Measurements from ENCODE around the gene TAS2R7.
"Not testable (repeated sequence)": the region's sequence is repeated elsewhere in the genome, so short reads cannot be mapped to it uniquely, and the experiment has no call there.

The TAS2R7 gene

GRCh38 chr12:10801741-10802140, 686 bp downstream of the TAS2R7 start:
- Histone ChIP-seq H3K79me1 (replicated peaks; ENCODE audit: low read length, poor library complexity, severe bottlenecking) (no peaks in the 10 kb centered on the region), H3K4ac (ENCODE audit: low read depth in 1 of 2, low read length in 2 of 2) (no peak overlapping the region), H3K14ac (ENCODE audit: low read length in 2 of 2) (no peak overlapping the region), H2BK5ac (ENCODE audit: low read depth, low read length, poor library complexity, severe bottlenecking) (no peak overlapping the region), H3K18ac (ENCODE audit: low read depth in 1 of 2, low read length in 2 of 2) (no peak overlapping the region), H3K36me3 (ENCODE audit: control insufficient read depth in 1 of 2, insufficient read depth in 2 of 2, low read depth in 1 of 2, low read length in 2 of 2) (no peaks in the 10 kb centered on the region), H3K4me2 (ENCODE audit: low read length, poor library complexity, severe bottlenecking) (no peak overlapping the region), H3K9ac (ENCODE audit: low read length) (no peak overlapping the region), H2AK5ac (ENCODE audit: low read length, severe bottlenecking) (no peak overlapping the region), H3K27ac (ENCODE audit: low read length, poor library complexity, severe bottlenecking) (no peak overlapping the region), H3K4me3 (ENCODE audit: insufficient read depth in 1 of 2, low read depth in 1 of 2, low read length in 2 of 2) (no peak overlapping the region), H2BK120ac (ENCODE audit: low read depth, low read length) (no peak overlapping the region), H3K4me1 (ENCODE audit: control insufficient read depth, insufficient read depth, low read depth, low read length) (no peaks in the 10 kb centered on the region), H3K27me3 (ENCODE audit: control insufficient read depth in 1 of 2, insufficient read depth in 1 of 2, low read length in 2 of 2) (peaks cover 0 to 5% of the 10 kb centered on the region in 2 experiments), H2BK12ac (ENCODE audit: low read length in 2 of 2) (no peak overlapping the region), H4K8ac (ENCODE audit: low read length) (no peak overlapping the region), H2AFZ (ENCODE audit: low read depth, low read length) (no peak overlapping the region), H3K9me3 (ENCODE audit: control insufficient read depth, low read length) (no peaks in the 10 kb centered on the region), H4K91ac (ENCODE audit: low read length) (no peak overlapping the region), H3K23ac (ENCODE audit: low read length in 2 of 2) (no peak overlapping the region), H2BK15ac (ENCODE audit: low read depth, poor library complexity, severe bottlenecking) (no peak overlapping the region)
- WGBS, result 75% methylated on average over 5 of the region's 5 CpGs
- no peak for DNase-seq

- WGBS, result 78% methylated on average over 2 of the region's 2 CpGs
These were observed 8.2 kb downstream of the TAS2R7 start for GRCh38 chr12:10794222-10794621.

DNA sequence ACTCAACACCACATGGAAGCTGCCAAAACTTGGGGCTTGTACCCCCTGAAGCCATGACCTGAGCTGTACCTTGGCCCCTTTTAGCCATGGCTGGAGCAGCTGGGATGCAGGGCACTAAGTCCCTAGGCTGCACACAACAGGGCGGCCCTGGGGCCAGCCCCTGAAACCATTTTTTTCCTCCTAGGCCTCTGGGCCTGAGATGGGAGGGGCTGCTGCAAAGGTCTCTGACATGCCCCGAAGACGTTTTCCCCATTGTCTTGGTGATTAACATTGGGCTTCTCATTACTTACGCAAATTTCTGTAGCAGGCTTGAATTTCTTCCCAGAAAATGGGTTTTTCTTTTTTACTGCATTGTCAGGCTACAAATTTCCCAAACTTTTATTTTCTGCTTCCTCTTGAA, 10.7 kb downstream of the TAS2R7 start:
- not testable (repeated sequence) for H3K79me1 ChIP-seq (replicated peaks; ENCODE audit: low read length, poor library complexity, severe bottlenecking); H2BK15ac ChIP-seq (ENCODE audit: low read depth, poor library complexity, severe bottlenecking); H3K4ac ChIP-seq (ENCODE audit: low read depth in 1 of 2, low read length in 2 of 2); H3K9me3 ChIP-seq (ENCODE audit: control insufficient read depth, low read length); H3K4me3 ChIP-seq (ENCODE audit: insufficient read depth in 1 of 2, low read depth in 1 of 2, low read length in 2 of 2); H3K4me2 ChIP-seq (ENCODE audit: low read length, poor library complexity, severe bottlenecking); H2BK5ac ChIP-seq (ENCODE audit: low read depth, low read length, poor library complexity, severe bottlenecking); H2AK5ac ChIP-seq (ENCODE audit: low read length, severe bottlenecking); H3K18ac ChIP-seq (ENCODE audit: low read depth in 1 of 2, low read length in 2 of 2); DNase-seq; H4K8ac ChIP-seq (ENCODE audit: low read length); H4K91ac ChIP-seq (ENCODE audit: low read length); H3K36me3 ChIP-seq (ENCODE audit: control insufficient read depth in 1 of 2, insufficient read depth in 2 of 2, low read depth in 1 of 2, low read length in 2 of 2); H2AFZ ChIP-seq (ENCODE audit: low read depth, low read length); H3K14ac ChIP-seq (ENCODE audit: low read length in 2 of 2); H3K27me3 ChIP-seq (ENCODE audit: control insufficient read depth in 1 of 2, insufficient read depth in 1 of 2, low read length in 2 of 2); H3K27ac ChIP-seq (ENCODE audit: low read length, poor library complexity, severe bottlenecking); H2BK12ac ChIP-seq (ENCODE audit: low read length in 2 of 2); H3K4me1 ChIP-seq (ENCODE audit: control insufficient read depth, insufficient read depth, low read depth, low read length); H3K9ac ChIP-seq (ENCODE audit: low read length); H3K23ac ChIP-seq (ENCODE audit: low read length in 2 of 2); H2BK120ac ChIP-seq (ENCODE audit: low read depth, low read length)
- WGBS, result 83% methylated on average over 4 of the region's 4 CpGs

More at GRCh38 chr12:10794222-10794621, 8.2 kb downstream of the TAS2R7 start:
- Histone ChIP-seq H3K4ac (ENCODE audit: low read depth in 1 of 2, low read length in 2 of 2) (no peak overlapping the region), H3K18ac (ENCODE audit: low read depth in 1 of 2, low read length in 2 of 2) (no peak overlapping the region), H3K4me1 (ENCODE audit: control insufficient read depth, insufficient read depth, low read depth, low read length) (no peaks in the 10 kb centered on the region), H2BK5ac (ENCODE audit: low read depth, low read length, poor library complexity, severe bottlenecking) (no peak overlapping the region), H3K36me3 (ENCODE audit: control insufficient read depth in 1 of 2, insufficient read depth in 2 of 2, low read depth in 1 of 2, low read length in 2 of 2) (no peaks in the 10 kb centered on the region), H3K14ac (ENCODE audit: low read length in 2 of 2) (no peak overlapping the region), H2BK120ac (ENCODE audit: low read depth, low read length) (no peak overlapping the region), H3K9me3 (ENCODE audit: control insufficient read depth, low read length) (no peaks in the 10 kb centered on the region), H3K23ac (ENCODE audit: low read length in 2 of 2) (no peak overlapping the region), H3K4me3 (ENCODE audit: insufficient read depth in 1 of 2, low read depth in 1 of 2, low read length in 2 of 2) (no peak overlapping the region), H3K27me3 (ENCODE audit: control insufficient read depth in 1 of 2, insufficient read depth in 1 of 2, low read length in 2 of 2) (no peaks in the 10 kb centered on the region), H4K8ac (ENCODE audit: low read length) (no peak overlapping the region), H3K27ac (ENCODE audit: low read length, poor library complexity, severe bottlenecking) (no peak overlapping the region), H4K91ac (ENCODE audit: low read length) (no peak overlapping the region), H2BK15ac (ENCODE audit: low read depth, poor library complexity, severe bottlenecking) (no peak overlapping the region), H2AK5ac (ENCODE audit: low read length, severe bottlenecking) (no peak overlapping the region), H3K4me2 (ENCODE audit: low read length, poor library complexity, severe bottlenecking) (no peak overlapping the region), H3K79me1 (replicated peaks; ENCODE audit: low read length, poor library complexity, severe bottlenecking) (no peaks in the 10 kb centered on the region), H2BK12ac (ENCODE audit: low read length in 2 of 2) (no peak overlapping the region), H3K9ac (ENCODE audit: low read length) (no peak overlapping the region), H2AFZ (ENCODE audit: low read depth, low read length) (no peak overlapping the region)
- no peak for DNase-seq

GRCh38 chr12:10783252-10783651, 19.2 kb downstream of the TAS2R7 start:
- Histone ChIP-seq H2AK5ac (ENCODE audit: low read length, severe bottlenecking) (no peak overlapping the region), H3K27ac (ENCODE audit: low read length, poor library complexity, severe bottlenecking) (no peak overlapping the region), H3K4me1 (ENCODE audit: control insufficient read depth, insufficient read depth, low read depth, low read length) (no peaks in the 10 kb centered on the region), H4K91ac (ENCODE audit: low read length) (no peak overlapping the region), H3K4ac (ENCODE audit: low read depth in 1 of 2, low read length in 2 of 2) (no peak overlapping the region), H4K8ac (ENCODE audit: low read length) (no peak overlapping the region), H3K79me1 (replicated peaks; ENCODE audit: low read length, poor library complexity, severe bottlenecking) (no peaks in the 10 kb centered on the region), H3K14ac (ENCODE audit: low read length in 2 of 2) (no peak overlapping the region), H2AFZ (ENCODE audit: low read depth, low read length) (no peak overlapping the region), H2BK120ac (ENCODE audit: low read depth, low read length) (no peak overlapping the region), H3K36me3 (ENCODE audit: control insufficient read depth in 1 of 2, insufficient read depth in 2 of 2, low read depth in 1 of 2, low read length in 2 of 2) (no peaks in the 10 kb centered on the region), H3K9ac (ENCODE audit: low read length) (no peak overlapping the region), H3K27me3 (ENCODE audit: control insufficient read depth in 1 of 2, insufficient read depth in 1 of 2, low read length in 2 of 2) (no peaks in the 10 kb centered on the region), H3K9me3 (ENCODE audit: control insufficient read depth, low read length) (no peaks in the 10 kb centered on the region), H3K4me2 (ENCODE audit: low read length, poor library complexity, severe bottlenecking) (no peak overlapping the region), H2BK12ac (ENCODE audit: low read length in 2 of 2) (no peak overlapping the region), H3K23ac (ENCODE audit: low read length in 2 of 2) (no peak overlapping the region), H3K18ac (ENCODE audit: low read depth in 1 of 2, low read length in 2 of 2) (no peak overlapping the region), H2BK5ac (ENCODE audit: low read depth, low read length, poor library complexity, severe bottlenecking) (no peak overlapping the region), H2BK15ac (ENCODE audit: low read depth, poor library complexity, severe bottlenecking) (no peak overlapping the region), H3K4me3 (ENCODE audit: insufficient read depth in 1 of 2, low read depth in 1 of 2, low read length in 2 of 2) (no peak overlapping the region)
- WGBS, result 63% methylated on average over 2 of the region's 5 CpGs
- no peak for DNase-seq
